ENCODE measurements around the gene DBT. TPM values are rescaled to one million over a fixed set of nuclear protein-coding genes. Genes with fewer than 3 reads are reported as not detected.

DBT gene
- total and polyA plus RNA-seq, 2 of the 13 experiments (the other 11 are each of a cell fraction or from before 2014, with no cell fraction given): 3.3 to 10.2 TPM

DNA sequence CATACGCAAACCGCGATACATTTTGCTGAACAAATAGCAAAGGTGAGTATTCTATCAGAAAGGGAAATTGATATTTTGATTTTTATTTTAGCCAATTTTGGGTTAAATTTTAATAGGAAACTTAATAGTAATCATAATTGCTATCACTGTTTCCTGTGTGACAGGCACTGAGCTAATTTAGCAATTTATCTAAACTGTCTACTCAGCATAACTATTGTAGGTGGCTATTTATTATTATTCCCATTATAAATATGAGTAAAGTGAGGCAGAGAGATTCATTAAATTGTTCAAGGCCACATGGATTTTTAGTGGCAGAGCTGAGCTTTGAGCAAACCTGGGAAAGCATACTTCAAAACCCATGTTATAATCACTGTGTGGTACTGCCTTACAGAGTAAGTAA lies 37.5 kb upstream of the DBT start (continued):
- TF ChIP-seq RBAK (CRISPR knock-in tag; IDR thresholded peaks at IDR 0.05) (no peak), EEA1 (CRISPR knock-in tag; IDR thresholded peaks at IDR 0.05; ENCODE audit: borderline replicate concordance) (no peak), TEAD2 (CRISPR knock-in tag; IDR thresholded peaks at IDR 0.05) (no peak), ZSCAN29 (CRISPR knock-in tag; conservative IDR thresholded peaks at IDR 0.05) (no peak), CREB3 (CRISPR knock-in tag; IDR thresholded peaks at IDR 0.05) (no peak), IKZF1 (IDR thresholded peaks at IDR 0.05) (no peak)

DNA sequence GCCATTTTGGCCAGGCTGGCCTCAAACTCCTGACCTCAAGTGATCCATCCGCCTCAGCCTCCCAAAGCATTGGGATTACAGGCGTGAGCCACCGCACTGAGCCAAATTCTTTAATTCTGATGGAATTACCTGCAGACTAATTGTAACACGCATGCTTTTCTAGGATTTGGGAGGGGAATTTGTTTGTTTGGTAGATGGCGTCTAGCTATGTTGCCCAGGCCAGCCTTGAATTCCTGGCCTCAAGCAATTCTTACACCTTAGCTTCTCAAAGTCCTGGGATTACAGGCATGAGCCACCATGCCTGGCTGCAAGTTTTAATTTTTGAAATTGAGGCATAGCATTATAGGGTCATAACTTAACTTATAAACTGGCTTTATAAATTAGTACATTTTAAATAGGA lies 35.0 kb upstream of the DBT start:
- intact Hi-C loops (cut with micrococcal nuclease; ENCODE audit: unreplicated experiment) (no loop called here), in situ Hi-C loops (cut with HindIII; ENCODE audit: extremely low pct_ligation_motif_present, low pct_unique_long_range_greater_than_20kb) (no loop called here)
- H4K20me1 ChIP-seq (ENCODE audit: insufficient read depth, low read length): no peaks in the 10 kb centered on the region
- POLR2A ChIA-PET: no interaction called here
- H3K79me2 ChIP-seq (ENCODE audit: insufficient read depth, low read length): no peaks in the 10 kb centered on the region
- H3K9me3 ChIP-seq (ENCODE audit: low read length): no peaks in the 10 kb centered on the region
- no peak overlapping the region for H3K4me2 ChIP-seq (ENCODE audit: low read depth, low read length)
- 99% methylated on average over 5 of the region's 5 CpGs for WGBS (ENCODE audit: low lambda C conversion rate)
- peaks cover 7 to 59% of the 10 kb centered on the region in 2 experiments; a peak in 4 of 5 replicates for H3K36me3 ChIP-seq (replicated peaks in 1 of 2; ENCODE audit: control insufficient read depth in 1 of 2, insufficient read depth in 2 of 2, low read length in 2 of 2)
- BruUV-seq (replicated peaks): no TSS peak
- no peak for ATAC-seq
- no peak for FAIRE-seq
- H2AFZ ChIP-seq (ENCODE audit: low read length): no peak overlapping the region
- DNase-seq (ENCODE audit: low spot score): no peak
- CTCF ChIA-PET (ENCODE audit: low intra/inter-chr PET ratio, low total read pairs): no interaction called here
- no peaks in the 10 kb centered on the region for H3K4me1 ChIP-seq (ENCODE audit: insufficient read depth, low read length)
- no peak overlapping the region for H3K4me3 ChIP-seq (replicated peaks in 1 of 3; ENCODE audit: insufficient read depth in 1 of 3, low read depth in 2 of 3, low read length in 3 of 3)
- no peak overlapping the region for H3K27ac ChIP-seq (ENCODE audit: extremely low read length, insufficient read depth, low read length)
- H3K27me3 ChIP-seq (ENCODE audit: control insufficient read depth in 1 of 2, insufficient read depth in 2 of 2, low read length in 2 of 2): no peaks in the 10 kb centered on the region
- no peak overlapping the region for H3K9ac ChIP-seq (ENCODE audit: insufficient read depth, low read depth, low read length)
- TF ChIP-seq NCOR1 (IDR thresholded peaks at IDR 0.05; ENCODE audit: borderline replicate concordance, low read length): no peak
- TF ChIP-seq ZNF337 (CRISPR knock-in tag; IDR thresholded peaks at IDR 0.05; ENCODE audit: borderline replicate concordance, low read depth): no peak
- no peak for TF ChIP-seq MTF2 (CRISPR knock-in tag; IDR thresholded peaks at IDR 0.05; ENCODE audit: borderline replicate concordance)
- no peak for TF ChIP-seq ZNF513 (CRISPR knock-in tag; conservative IDR thresholded peaks at IDR 0.05)
- no peak for TF ChIP-seq SP2 (CRISPR knock-in tag; IDR thresholded peaks at IDR 0.05)
- no peak for TF ChIP-seq ADNP (CRISPR knock-in tag; IDR thresholded peaks at IDR 0.05)
